Trophoblast cell (in vitro differentiated cells and primary cell): ENCODE results near the gene GGTLC1.

Experiments used
- DNase-seq, 2 donors: peaks; one replicate each; pipeline ENCODE4 v3.0.0-alpha.2; 2016
- H2AFZ ChIP-seq: 2 replicates; pipeline ENCODE4 v1.6.1; 2013; ENCODE audit warnings: low read length, moderate library complexity, mild to moderate bottlenecking; ENCODE audit not compliant: insufficient read depth, poor library complexity
- H2AK5ac ChIP-seq: 2 replicates; pipeline ENCODE4 v1.6.1; 2013; ENCODE audit warnings: mild to moderate bottlenecking, low read length
- H2BK120ac ChIP-seq: 2 replicates; pipeline ENCODE4 v1.6.1; 2013; ENCODE audit warnings: low read length, mild to moderate bottlenecking, moderate library complexity; ENCODE audit not compliant: insufficient read depth, poor library complexity
- H2BK12ac ChIP-seq: 2 replicates; pipeline ENCODE4 v1.6.1; 2013; ENCODE audit warnings: mild to moderate bottlenecking, low read length, moderate library complexity
- H2BK5ac ChIP-seq: 2 replicates; pipeline ENCODE4 v1.6.1; 2013; ENCODE audit warnings: low read length, low read depth, moderate library complexity, mild to moderate bottlenecking; ENCODE audit not compliant: poor library complexity
- H3K14ac ChIP-seq: 2 replicates; pipeline ENCODE4 v1.6.1; 2013; ENCODE audit warnings: mild to moderate bottlenecking, low read length
- H3K18ac ChIP-seq: 2 replicates; pipeline ENCODE4 v1.6.1; 2013; ENCODE audit warnings: mild to moderate bottlenecking, low read length
- H3K23ac ChIP-seq: 2 replicates; pipeline ENCODE4 v1.6.1; 2013; ENCODE audit warnings: low read length
- H3K27ac ChIP-seq: 2 replicates; pipeline ENCODE4 v1.5.1; 2013; ENCODE audit warnings: low read depth, mild to moderate bottlenecking, inconsistent platforms, low read length, moderate library complexity
- H3K27me3 ChIP-seq: 2 replicates; pipeline ENCODE4 v1.6.1; 2013; ENCODE audit warnings: inconsistent platforms, mild to moderate bottlenecking, low read length, moderate library complexity; ENCODE audit not compliant: insufficient read depth
- H3K36me3 ChIP-seq, 2 experiments: 1 replicate in 1 of 2; 2 replicates in 1 of 2; pipeline ENCODE4 v1.6.1; 2013; ENCODE audit warnings: low read length in 2 of 2, mild to moderate bottlenecking in 2 of 2, moderate library complexity in 1 of 2; ENCODE audit not compliant: insufficient read depth in 2 of 2, control insufficient read depth in 1 of 2
- H3K4ac ChIP-seq: 2 replicates; pipeline ENCODE4 v1.6.1; 2013; ENCODE audit warnings: low read depth, mild to moderate bottlenecking, low read length, moderate library complexity
- H3K4me1 ChIP-seq, 2 experiments: 1 replicate in 1 of 2; 2 replicates in 1 of 2; pipeline ENCODE4 v1.6.1; 2013; ENCODE audit warnings: low read length in 2 of 2, mild to moderate bottlenecking in 2 of 2, moderate library complexity in 1 of 2; ENCODE audit not compliant: insufficient read depth in 2 of 2, control insufficient read depth in 1 of 2
- H3K4me2 ChIP-seq: 2 replicates; pipeline ENCODE4 v1.6.1; 2013; ENCODE audit warnings: inconsistent platforms, mild to moderate bottlenecking, low read length, moderate library complexity
- H3K4me3 ChIP-seq: 2 replicates; pipeline ENCODE4 v1.5.1; 2013; ENCODE audit warnings: mild to moderate bottlenecking, low read depth, low read length, inconsistent platforms
- H3K79me1 ChIP-seq: one replicate; pipeline ENCODE4 v1.6.1; 2013; ENCODE audit warnings: low read length
- H3K79me2 ChIP-seq: 2 replicates; pipeline ENCODE4 v1.6.1; 2013; ENCODE audit warnings: low read length, mild to moderate bottlenecking; ENCODE audit not compliant: control insufficient read depth, insufficient read depth, poor library complexity
- H3K9ac ChIP-seq: 2 replicates; pipeline ENCODE4 v1.6.1; 2013; ENCODE audit warnings: mild to moderate bottlenecking, low read length
- H3K9me3 ChIP-seq: 2 replicates; pipeline ENCODE4 v1.6.1; 2013; ENCODE audit warnings: low read depth, mild to moderate bottlenecking, control low read depth, inconsistent platforms, low read length; ENCODE audit not compliant: insufficient read depth
- H4K12ac ChIP-seq: 2 replicates; pipeline ENCODE4 v1.6.1; 2013; ENCODE audit warnings: low read depth, mild to moderate bottlenecking, low read length, moderate library complexity
- H4K8ac ChIP-seq: 2 replicates; pipeline ENCODE4 v1.6.1; 2013; ENCODE audit warnings: low read depth, mild to moderate bottlenecking, low read length, moderate library complexity
- H4K91ac ChIP-seq: one replicate; pipeline ENCODE4 v1.6.1; 2013; ENCODE audit warnings: low read depth, mild to moderate bottlenecking, low read length, moderate library complexity
- WGBS: extraction: QIAGEN DNeasy Blood & Tissue Kit; methylation state at CpG from one replicate; pipeline ENCODE4 v1.1.7; 2013; ENCODE audit warnings: missing lambda C conversion rate; ENCODE audit not compliant: insufficient read length, insufficient coverage; ENCODE audit errors: extremely low coverage; 5-methylcytosine and 5-hydroxymethylcytosine counted together

The GGTLC1 gene

DNA sequence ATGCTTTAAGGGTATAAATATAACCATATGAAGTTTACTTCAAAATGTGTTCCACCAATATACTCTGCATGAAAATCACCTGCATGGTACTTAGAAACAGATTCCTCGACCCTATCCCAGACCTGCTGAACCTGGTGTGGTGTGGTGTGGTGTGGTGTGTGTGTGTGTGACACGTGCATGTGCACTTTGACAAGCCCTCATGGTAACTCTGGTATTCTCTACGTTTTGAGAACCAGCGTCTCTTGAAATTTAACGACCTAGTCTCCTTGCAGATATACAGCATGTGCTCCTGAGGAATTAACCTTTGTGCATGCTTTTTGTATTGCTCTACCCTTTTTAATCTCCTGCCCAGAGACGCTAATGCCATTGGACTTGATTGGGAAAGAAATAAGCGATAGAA is 29.5 kb downstream of the GGTLC1 start:
- H3K9me3 ChIP-seq, result no peaks in the 10 kb centered on the region
- H3K18ac ChIP-seq, result no peak overlapping the region
- WGBS, result no CpG with 5 or more reads among the region's 7 CpGs
- no peak overlapping the region for H4K12ac ChIP-seq
- H2AK5ac ChIP-seq, result no peak overlapping the region
- no peak overlapping the region for H3K14ac ChIP-seq
- no peak overlapping the region for H4K91ac ChIP-seq
- H3K23ac ChIP-seq, result no peak overlapping the region
- no peaks in the 10 kb centered on the region for H3K36me3 ChIP-seq
- no peak for DNase-seq
- H2BK12ac ChIP-seq, result no peak overlapping the region
- H4K8ac ChIP-seq, result no peak overlapping the region
- no peak overlapping the region for H2AFZ ChIP-seq
- H3K79me1 ChIP-seq, result no peaks in the 10 kb centered on the region
- H3K27ac ChIP-seq, result no peak overlapping the region
- no peaks in the 10 kb centered on the region for H3K27me3 ChIP-seq
- H3K4me1 ChIP-seq, result no peaks in the 10 kb centered on the region
- no peak overlapping the region for H3K4ac ChIP-seq
- H3K4me2 ChIP-seq, result no peak overlapping the region
- no peaks in the 10 kb centered on the region for H3K79me2 ChIP-seq
- H3K9ac ChIP-seq, result no peak overlapping the region
- no peak overlapping the region for H2BK120ac ChIP-seq
- H2BK5ac ChIP-seq, result no peak overlapping the region
- H3K4me3 ChIP-seq, result no peak overlapping the region

DNA sequence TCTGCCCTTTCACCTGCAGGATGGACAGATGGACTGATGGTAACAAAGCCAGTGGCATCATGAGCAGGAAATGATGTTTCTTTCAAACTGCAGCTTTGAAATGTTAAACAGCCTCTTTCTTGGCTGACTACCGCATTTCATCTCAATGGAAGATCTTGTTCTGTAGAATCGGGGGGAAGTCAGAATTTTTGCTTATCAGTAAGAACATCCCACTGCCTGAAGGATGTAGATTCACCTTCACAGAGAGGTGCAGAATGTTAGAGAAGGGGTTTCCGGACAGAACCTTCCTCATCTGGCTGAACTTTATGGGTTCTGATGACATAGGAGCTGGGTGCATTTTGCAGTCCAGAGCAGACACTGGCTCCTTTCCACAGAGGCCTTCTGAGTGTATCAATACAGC is 32.7 kb downstream of the GGTLC1 start:
- no CpG with 5 or more reads among the region's 3 CpGs for WGBS
- no peak for DNase-seq

DNA sequence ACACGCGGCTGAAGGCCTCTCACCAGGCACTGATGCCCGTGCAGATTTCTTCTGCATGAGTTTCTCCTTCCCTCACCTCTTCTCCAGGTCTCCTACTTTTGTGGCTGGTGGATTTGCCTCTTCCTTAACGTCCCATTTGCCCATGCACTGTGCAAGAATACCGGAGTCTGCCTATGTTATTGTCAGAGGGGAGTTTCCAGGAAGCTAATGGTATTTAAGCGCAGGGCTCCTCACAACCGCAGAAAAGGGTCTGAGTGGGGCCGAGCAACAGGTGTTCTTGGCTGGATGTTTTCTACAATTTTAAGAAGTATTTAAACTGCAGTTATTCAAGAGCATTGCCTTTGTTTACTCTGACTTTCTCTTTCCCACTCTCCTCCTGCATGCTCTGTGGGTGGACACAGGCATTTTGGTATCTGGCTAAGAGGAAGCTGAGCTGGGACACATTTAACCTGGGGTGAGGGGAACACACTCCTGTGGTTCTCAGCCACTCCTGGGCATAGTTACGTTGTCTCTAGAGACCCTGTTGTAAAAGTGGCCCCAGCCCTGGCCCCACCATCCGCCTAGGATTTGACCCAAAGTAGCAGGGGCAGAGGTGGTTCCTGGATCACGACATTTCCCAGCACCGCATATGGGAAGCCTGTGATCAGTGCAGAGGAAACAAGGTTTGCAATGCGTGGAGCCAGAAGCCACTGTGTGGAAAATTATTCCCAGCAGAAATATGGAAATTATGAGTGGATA is 34.4 kb downstream of the GGTLC1 start:
- Histone ChIP-seq H2BK5ac (no peak overlapping the region), H3K4me1 (no peaks in the 10 kb centered on the region), H4K12ac (no peak overlapping the region), H3K79me1 (no peaks in the 10 kb centered on the region), H2BK120ac (no peak overlapping the region), H3K27me3 (no peaks in the 10 kb centered on the region), H3K18ac (no peak overlapping the region), H2AFZ (no peak overlapping the region), H3K23ac (no peak overlapping the region), H2AK5ac (no peak overlapping the region), H4K8ac (no peak overlapping the region), H3K14ac (no peak overlapping the region), H4K91ac (no peak overlapping the region), H3K4me3 (no peak overlapping the region), H3K79me2 (no peaks in the 10 kb centered on the region), H3K4ac (no peak overlapping the region), H3K36me3 (no peaks in the 10 kb centered on the region), H3K4me2 (no peak overlapping the region), H3K27ac (no peak overlapping the region), H2BK12ac (no peak overlapping the region), H3K9ac (no peak overlapping the region), H3K9me3 (no peaks in the 10 kb centered on the region)
- no CpG with 5 or more reads among the region's 13 CpGs for WGBS
- no peak for DNase-seq

More for the DNA sequence above, 32.7 kb downstream of the GGTLC1 start:
- H2BK12ac ChIP-seq, result no peak overlapping the region
- H2BK120ac ChIP-seq, result no peak overlapping the region
- H3K14ac ChIP-seq, result no peak overlapping the region
- H4K91ac ChIP-seq, result no peak overlapping the region
- no peak overlapping the region for H2AK5ac ChIP-seq
- H4K8ac ChIP-seq, result no peak overlapping the region
- no peak overlapping the region for H3K27ac ChIP-seq
- H3K23ac ChIP-seq, result no peak overlapping the region
- H3K9ac ChIP-seq, result no peak overlapping the region
- H3K4me1 ChIP-seq, result no peaks in the 10 kb centered on the region
- no peaks in the 10 kb centered on the region for H3K36me3 ChIP-seq
- H4K12ac ChIP-seq, result no peak overlapping the region
- H3K9me3 ChIP-seq, result no peaks in the 10 kb centered on the region
- H3K4me3 ChIP-seq, result no peak overlapping the region
- no peaks in the 10 kb centered on the region for H3K79me1 ChIP-seq
- H2AFZ ChIP-seq, result no peak overlapping the region
- no peaks in the 10 kb centered on the region for H3K27me3 ChIP-seq
- no peak overlapping the region for H3K18ac ChIP-seq
- H3K4me2 ChIP-seq, result no peak overlapping the region
- H3K79me2 ChIP-seq, result no peaks in the 10 kb centered on the region
- H2BK5ac ChIP-seq, result no peak overlapping the region
- no peak overlapping the region for H3K4ac ChIP-seq

DNA sequence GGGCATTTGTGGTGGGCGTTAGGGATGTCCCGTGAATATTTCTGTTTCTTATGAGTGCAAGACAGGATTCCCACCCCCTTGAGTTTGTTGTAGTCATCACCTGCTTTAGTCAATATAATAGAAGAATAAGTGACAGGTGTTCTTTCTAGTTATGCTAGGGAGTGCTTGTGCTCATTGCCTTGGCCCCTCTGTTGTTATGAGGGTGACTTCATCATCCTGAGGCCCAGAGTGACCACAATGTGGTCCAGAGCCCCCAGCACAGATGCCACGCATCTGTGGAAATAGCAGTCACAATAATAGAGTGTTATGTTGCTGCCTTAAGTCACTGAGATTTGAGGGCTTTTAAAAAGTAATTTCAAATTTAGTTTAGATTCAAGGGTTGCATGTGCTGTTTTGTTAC is 42.4 kb downstream of the GGTLC1 start:
- no peak overlapping the region for H3K14ac ChIP-seq

More for the DNA sequence above, 42.4 kb downstream of the GGTLC1 start:
- H3K9ac ChIP-seq, result no peak overlapping the region
- no peak overlapping the region for H2BK120ac ChIP-seq
- WGBS, result no CpG with 5 or more reads among the region's 3 CpGs
- no peak overlapping the region for H2AK5ac ChIP-seq
- no peaks in the 10 kb centered on the region for H3K79me2 ChIP-seq
- H3K18ac ChIP-seq, result no peak overlapping the region
- no peak overlapping the region for H3K27ac ChIP-seq
- H3K9me3 ChIP-seq, result no peaks in the 10 kb centered on the region
- no peak overlapping the region for H3K4me3 ChIP-seq
- H3K36me3 ChIP-seq, result no peaks in the 10 kb centered on the region
- no peak overlapping the region for H2AFZ ChIP-seq
- no peaks in the 10 kb centered on the region for H3K79me1 ChIP-seq
- no peak for DNase-seq
- H3K4me2 ChIP-seq, result no peak overlapping the region
- no peak overlapping the region for H4K8ac ChIP-seq
- no peak overlapping the region for H3K23ac ChIP-seq
- no peaks in the 10 kb centered on the region for H3K4me1 ChIP-seq
- H4K12ac ChIP-seq, result no peak overlapping the region
- no peak overlapping the region for H4K91ac ChIP-seq
- H3K27me3 ChIP-seq, result no peaks in the 10 kb centered on the region
- no peak overlapping the region for H2BK12ac ChIP-seq
- H3K4ac ChIP-seq, result no peak overlapping the region
- no peak overlapping the region for H2BK5ac ChIP-seq
